SH-SY5Y (cell line): ENCODE measurements around the gene DYNC1I2.

Experiments used
- GATA2 ChIP-seq: IDR thresholded peaks from 2 replicates; pipeline ENCODE4 v1.6.1; 2011; ENCODE audit warnings: mild to moderate bottlenecking, low read depth, low read length
- GATA3 ChIP-seq: IDR thresholded peaks from 2 replicates; pipeline ENCODE4 v1.6.1; 2011; ENCODE audit warnings: low read depth, mild to moderate bottlenecking, low read length, moderate library complexity

- TF ChIP-seq GATA3 (no peak), GATA2 (no peak)
These were observed 11.4 kb upstream of the DYNC1I2 start for GRCh38 chr2:171675810-171676345.
